VCaP (cell line): ENCODE data around the gene DYNLRB2.

ENCODE experiments used
- H3K27ac ChIP-seq: fragments of 450-650 bp; 2 replicates; pipeline ENCODE4 v1.5.1; 2017
- CTCF ChIP-seq: fragments of 450-650 bp; conservative IDR thresholded peaks from 2 replicates; pipeline ENCODE4 v1.5.1; 2017; ENCODE audit warnings: mild to moderate bottlenecking, moderate library complexity

DYNLRB2 gene

GRCh38 chr16:80596507-80597207 is 55.9 kb downstream of the DYNLRB2 start:
- no peak overlapping the region for H3K27ac ChIP-seq

GRCh38 chr16:80599466-80599865 is 58.7 kb downstream of the DYNLRB2 start:
- H3K27ac ChIP-seq = no peak overlapping the region
- no peak for TF ChIP-seq CTCF

More at GRCh38 chr16:80596507-80597207, 55.9 kb downstream of the DYNLRB2 start:
- TF ChIP-seq CTCF = no peak
